IMR-90 (cell line): Measurements from ENCODE around the gene NOXA1. TPM values are rescaled to one million over a fixed set of nuclear protein-coding genes. Genes with fewer than 3 reads are reported as not detected.

Experiments used
- ATAC-seq: fragments of 200-7000 bp; cut with Tn5 transposase; 2 replicates; pipeline ENCODE4 v1.9.1; 2020; ENCODE audit warnings: low read depth, mild to moderate bottlenecking, moderate library complexity
- BruUV-seq: library from RNA; stranded (reverse); fragments of 400-500 nt; replicated peaks from 2 replicates; lab custom pipeline; 2021; lab: Mats Ljungman, UMichigan
- CTCF ChIA-PET: fragments of 300-600 bp; formaldehyde crosslinking; extraction: SDS; loops from one replicate; lab custom pipeline; 2021; ENCODE audit warnings: antibody characterized with exemption; lab: Yijun Ruan, JAX
- POLR2A ChIA-PET: fragments of 300-600 bp; sonication (Branson Sonifier 250); formaldehyde crosslinking; loops from one replicate; lab custom pipeline; 2022; ENCODE audit warnings: antibody characterized with exemption; ENCODE audit not compliant: unreplicated experiment; lab: Charles Lee
- DNase-seq: peaks from one replicate; pipeline ENCODE4 v3.0.0; 2013
- H2AFZ ChIP-seq: replicated peaks from 2 replicates; pipeline ENCODE3; 2013; ENCODE audit warnings: low read length, mild to moderate bottlenecking; ENCODE audit not compliant: poor library complexity
- H2AK5ac ChIP-seq: 2 replicates; pipeline ENCODE4 v1.6.1; 2013; ENCODE audit warnings: low read depth, low read length, inconsistent platforms
- H2AK9ac ChIP-seq: replicated peaks from 2 replicates; pipeline ENCODE3; 2013; ENCODE audit warnings: mild to moderate bottlenecking, low read depth, low read length, moderate library complexity; ENCODE audit not compliant: poor library complexity
- H2BK120ac ChIP-seq: 2 replicates; pipeline ENCODE4 v1.6.1; 2013; ENCODE audit warnings: low read depth, low read length, inconsistent platforms
- H2BK15ac ChIP-seq: 3 replicates; pipeline ENCODE4 v1.6.1; 2013; ENCODE audit warnings: low read depth, low read length, inconsistent platforms
- H2BK20ac ChIP-seq: 2 replicates; pipeline ENCODE4 v1.6.1; 2013; ENCODE audit warnings: low read depth, mild to moderate bottlenecking, inconsistent platforms, low read length, moderate library complexity
- H2BK5ac ChIP-seq: 2 replicates; pipeline ENCODE4 v1.6.1; 2013; ENCODE audit warnings: mild to moderate bottlenecking, low read depth, low read length, inconsistent platforms; ENCODE audit not compliant: poor library complexity, severe bottlenecking
- H3K14ac ChIP-seq: replicated peaks from 2 replicates; pipeline ENCODE4 v1.6.1; 2013; ENCODE audit warnings: low read depth, low read length, inconsistent platforms
- H3K18ac ChIP-seq: 2 replicates; pipeline ENCODE4 v1.6.1; 2013; ENCODE audit warnings: low read depth, low read length, control low read depth
- H3K23ac ChIP-seq: 2 replicates; pipeline ENCODE4 v1.6.1; 2013; ENCODE audit warnings: low read depth, low read length, inconsistent platforms
- H3K27ac ChIP-seq: 2 replicates; pipeline ENCODE4 v1.5.1; 2013; ENCODE audit warnings: mild to moderate bottlenecking, control low read depth, low read length; ENCODE audit not compliant: insufficient read depth
- H3K27me3 ChIP-seq: 2 replicates; pipeline ENCODE4 v1.6.1; 2013; ENCODE audit warnings: low read length; ENCODE audit not compliant: control insufficient read depth, insufficient read depth
- H3K36me3 ChIP-seq: 2 replicates; pipeline ENCODE4 v1.6.1; 2013; ENCODE audit warnings: low read length, mixed read lengths; ENCODE audit not compliant: control insufficient read depth, insufficient read depth
- H3K4ac ChIP-seq: 2 replicates; pipeline ENCODE4 v1.6.1; 2013; ENCODE audit warnings: low read depth, low read length, inconsistent platforms
- H3K4me1 ChIP-seq: 2 replicates; pipeline ENCODE4 v1.6.1; 2013; ENCODE audit warnings: low read length, mixed read lengths; ENCODE audit not compliant: control insufficient read depth, insufficient read depth
- H3K4me2 ChIP-seq: 2 replicates; pipeline ENCODE4 v1.6.1; 2013; ENCODE audit warnings: low read depth, mild to moderate bottlenecking, control low read depth, low read length, moderate library complexity
- H3K4me3 ChIP-seq: 2 replicates; pipeline ENCODE4 v1.5.1; 2013; ENCODE audit warnings: low read depth, mild to moderate bottlenecking, control low read depth, low read length, moderate library complexity; ENCODE audit not compliant: insufficient read depth
- H3K56ac ChIP-seq: 2 replicates; pipeline ENCODE4 v1.6.1; 2013; ENCODE audit warnings: low read length, inconsistent platforms; ENCODE audit not compliant: insufficient read depth; ENCODE audit errors: extremely low read depth
- H3K79me1 ChIP-seq, 2 experiments: 2 replicates each; pipeline ENCODE4 v1.6.1; 2013; ENCODE audit warnings: low read length in 2 of 2, inconsistent platforms in 1 of 2, low read depth in 1 of 2
- H3K9ac ChIP-seq: 2 replicates; pipeline ENCODE4 v1.6.1; 2013; ENCODE audit warnings: low read depth, low read length, control low read depth
- H3K9me1 ChIP-seq: 2 replicates; pipeline ENCODE4 v1.6.1; 2013; ENCODE audit warnings: low read length, inconsistent platforms; ENCODE audit not compliant: insufficient read depth
- H3K9me3 ChIP-seq: 2 replicates; pipeline ENCODE4 v1.6.1; 2013; ENCODE audit warnings: low read length; ENCODE audit not compliant: control insufficient read depth, insufficient read depth
- H4K20me1 ChIP-seq: 2 replicates; pipeline ENCODE4 v1.6.1; 2013; ENCODE audit warnings: low read length, inconsistent platforms; ENCODE audit not compliant: insufficient read depth
- H4K5ac ChIP-seq: 2 replicates; pipeline ENCODE4 v1.6.1; 2013; ENCODE audit warnings: mild to moderate bottlenecking, low read depth, low read length, control low read depth
- H4K8ac ChIP-seq, 2 experiments: 2 replicates each; pipeline ENCODE4 v1.6.1; 2013; ENCODE audit warnings: low read depth in 2 of 2, low read length in 2 of 2, control low read depth in 1 of 2, inconsistent platforms in 1 of 2
- H4K91ac ChIP-seq: 2 replicates; pipeline ENCODE4 v1.6.1; 2013; ENCODE audit warnings: low read depth, low read length, inconsistent platforms; ENCODE audit not compliant: insufficient read depth
- BHLHE40 ChIP-seq: fragments of 150-350 bp; IDR thresholded peaks from 2 replicates; pipeline ENCODE4 v1.6.1; 2016; ENCODE audit warnings: mild to moderate bottlenecking, low read depth, low read length
- CEBPB ChIP-seq: IDR thresholded peaks from 2 replicates; pipeline ENCODE4 v1.6.1; 2012; ENCODE audit warnings: low read depth, low read length, improper control_type of control experiment
- CHD1 ChIP-seq: IDR thresholded peaks from 2 replicates; pipeline ENCODE4 v1.6.1; 2012; ENCODE audit warnings: low read depth, low read length, improper control_type of control experiment
- CTCF ChIP-seq: conservative IDR thresholded peaks from 2 replicates; pipeline ENCODE4 v1.5.1; 2012; ENCODE audit warnings: mild to moderate bottlenecking, low read depth, low read length, improper control_type of control experiment
- ELK1 ChIP-seq: fragments of 150-350 bp; IDR thresholded peaks from 2 replicates; pipeline ENCODE4 v1.6.1; 2016; ENCODE audit warnings: low read depth, mild to moderate bottlenecking, low read length, moderate library complexity, borderline replicate concordance
- MAFK ChIP-seq: IDR thresholded peaks from 2 replicates; pipeline ENCODE4 v1.6.1; 2012; ENCODE audit warnings: low read depth, low read length, improper control_type of control experiment
- MAZ ChIP-seq: IDR thresholded peaks from 2 replicates; pipeline ENCODE4 v1.6.1; 2012; ENCODE audit warnings: low read depth, mild to moderate bottlenecking, low read length, improper control_type of control experiment, moderate library complexity, borderline replicate concordance
- NFE2L2 ChIP-seq: fragments of 150-350 bp; IDR thresholded peaks from 2 replicates; pipeline ENCODE4 v1.6.1; 2016; ENCODE audit warnings: low read depth, mild to moderate bottlenecking, low read length
- POLR2A ChIP-seq: IDR thresholded peaks from 2 replicates; pipeline ENCODE4 v1.6.1; 2012; ENCODE audit warnings: mild to moderate bottlenecking, low read depth, low read length
- RAD21 ChIP-seq: IDR thresholded peaks from 2 replicates; pipeline ENCODE4 v1.6.1; 2012; ENCODE audit warnings: low read length, improper control_type of control experiment
- RCOR1 ChIP-seq: IDR thresholded peaks from 2 replicates; pipeline ENCODE4 v1.6.1; 2012; ENCODE audit warnings: mild to moderate bottlenecking, low read length, improper control_type of control experiment; ENCODE audit not compliant: insufficient replicate concordance
- RFX5 ChIP-seq: IDR thresholded peaks from 2 replicates; pipeline ENCODE4 v1.8.0; 2012; ENCODE audit warnings: low read depth, mild to moderate bottlenecking, low read length, moderate library complexity
- SMC3 ChIP-seq: fragments of 150-350 bp; IDR thresholded peaks from 2 replicates; pipeline ENCODE4 v1.6.1; 2016; ENCODE audit warnings: low read depth, mild to moderate bottlenecking, antibody characterized with exemption, low read length, moderate library complexity
- USF2 ChIP-seq: fragments of 150-350 bp; IDR thresholded peaks from 2 replicates; pipeline ENCODE4 v1.6.1; 2017; ENCODE audit warnings: mild to moderate bottlenecking, antibody characterized with exemption, low read length, low read depth
- WGBS, 2 experiments: methylation state at CpG; one replicate each; pipeline versions ENCODE4 v1.1.5 to v1.1.7; 2013; ENCODE audit warnings: missing lambda C conversion rate in 2 of 2; ENCODE audit not compliant: insufficient read length in 1 of 2; ENCODE audit errors: extremely low coverage in 2 of 2; 5-methylcytosine and 5-hydroxymethylcytosine counted together
- dilution Hi-C: fragments of 300-500 bp; cut with HindIII; formaldehyde crosslinking; loops from one replicate; pipeline ENCODE4 v1.14.3; 2018; ENCODE audit warnings: low sequenced_read_pairs; ENCODE audit not compliant: unreplicated experiment
- in situ Hi-C: fragments of 300-500 bp; cut with MboI; formaldehyde crosslinking; loops from 3 replicates; pipeline ENCODE4 v1.14.3; 2019; ENCODE audit warnings: low sequenced_read_pairs, inconsistent platforms, mixed read lengths
- intact Hi-C: fragments of 100-400 bp; cut with micrococcal nuclease; formaldehyde crosslinking; loops from 2 replicates; pipeline ENCODE4 v1.10.0; 2022
- polyA plus RNA-seq, 3 experiments: library from polyadenylated mRNA; depleted of rRNA; stranded (reverse); fragments of >200 nt; gene quantifications; 2 replicates each; pipeline ENCODE4 v1.2.3, GENCODE V29; 2012; ENCODE audit warnings: low replicate concordance in 1 of 3
- total RNA-seq: library from RNA; depleted of rRNA; stranded (reverse); fragments of >200 nt; gene quantifications from 2 replicates; pipeline ENCODE4 v1.2.3, GENCODE V29; 2012

The NOXA1 gene
- total and polyA plus RNA-seq, 2 of the 4 experiments (the other 2 are of a cell fraction), result 0.17 TPM; not detected in 1

- H3K56ac ChIP-seq, result no peak overlapping the region
- H3K36me3 ChIP-seq, result no peaks in the 10 kb centered on the region
- ATAC-seq (peak; percentile 63), DNase-seq (peak; percentile 94)
- CTCF ChIA-PET, result interaction anchor here (2.6 kb wide), 1 partner anchor 11 kb away, joined by 9 read pairs; the partner anchor contains the start of genes EXD3 and NOXA1
- 0 out of 2 replicates have a peak overlapping the region, but pooled peaks have one; percentile 31 for H3K4me2 ChIP-seq
- H2BK5ac ChIP-seq, result peak overlapping the region; percentile 49
- in situ Hi-C loops, result no loop called here
- peak overlapping the region; percentile 88 for H2BK120ac ChIP-seq
- H3K27ac ChIP-seq, result peak overlapping the region; percentile 66
- H3K79me1 ChIP-seq, result peaks cover 15 to 46% of the 10 kb centered on the region in 2 experiments; a peak in 3 of 4 replicates
- H2AK9ac ChIP-seq, result peak overlapping the region; percentile 77
- peak overlapping the region; percentile 99; the same call in 2 of the 3 replicates for H2BK15ac ChIP-seq
- 28 to 100% methylated on average over 1 to 5 of the region's 30 CpGs for WGBS, 2 experiments
- H3K27me3 ChIP-seq, result no peaks in the 10 kb centered on the region
- POLR2A ChIA-PET, result no interaction called here
- no peak overlapping the region for H3K4me3 ChIP-seq
- H2AK5ac ChIP-seq, result peak overlapping the region; percentile 88
- no peak overlapping the region for H3K9ac ChIP-seq
- dilution Hi-C loops, result no loop called here
- H4K8ac ChIP-seq, result peak overlapping the region; percentile 47 to 75
- H3K18ac ChIP-seq, result peak overlapping the region; percentile 28; the same call in 1 of the 2 replicates
- H3K9me3 ChIP-seq, result no peaks in the 10 kb centered on the region
- peak overlapping the region; percentile 34 for H4K5ac ChIP-seq
- H3K4ac ChIP-seq, result peak overlapping the region; percentile 90
- peak overlapping the region; percentile 88 for H4K91ac ChIP-seq
- peaks cover 12% of the 10 kb centered on the region for H3K9me1 ChIP-seq
- no TSS peak for BruUV-seq
- H2BK20ac ChIP-seq, result peak overlapping the region; percentile 82
- no peaks in the 10 kb centered on the region for H4K20me1 ChIP-seq
- peak overlapping the region; percentile 40 for H2AFZ ChIP-seq
- H3K4me1 ChIP-seq, result peaks cover 26% of the 10 kb centered on the region
- H3K23ac ChIP-seq, result no peak overlapping the region
- H3K14ac ChIP-seq, result peak overlapping the region; percentile 50; the same call in 1 of the 2 replicates
- intact Hi-C loops, result no loop called here
- TF ChIP-seq MAFK (no peak), SMC3 (no peak), RFX5 (no peak), POLR2A (no peak), RAD21 (no peak), CEBPB (no peak), NFE2L2 (no peak), ELK1 (no peak), BHLHE40 (peak; percentile 99), MAZ (peak; percentile 71; the same call in 1 of the 2 replicates), USF2 (peak; percentile 56), CHD1 (no peak), CTCF (no peak), RCOR1 (peak; percentile 52)
Observed at GRCh38 chr9:137411645-137412380, 11.4 kb upstream of the NOXA1 start.
